Measurements from ENCODE around the gene CHAC1.

CHAC1 gene

GRCh38 chr15:40990080-40990479 lies 36.8 kb downstream of the CHAC1 start:
- Histone ChIP-seq H3K9me2 (ENCODE audit: low read depth, low read length) (no peaks in the 10 kb centered on the region), H3K9me3 (ENCODE audit: low read length) (no peaks in the 10 kb centered on the region), H3K4me3 (ENCODE audit: low read depth, low read length, poor library complexity, severe bottlenecking) (no peak overlapping the region), H2AFZ (ENCODE audit: low read length) (no peak overlapping the region), H3K27ac (ENCODE audit: low read depth, low read length, poor library complexity, severe bottlenecking) (no peak overlapping the region), H3K27me3 (ENCODE audit: insufficient read depth, low read length) (no peaks in the 10 kb centered on the region), H3K4me1 (ENCODE audit: insufficient read depth, low read length, severe bottlenecking) (no peaks in the 10 kb centered on the region), H3F3A (ENCODE audit: insufficient read depth, low read length) (no peaks in the 10 kb centered on the region), H4K20me1 (ENCODE audit: insufficient read depth, low read length) (no peaks in the 10 kb centered on the region), H3K36me3 (ENCODE audit: insufficient read depth, low read length) (peaks cover 72% of the 10 kb centered on the region), H3K79me2 (ENCODE audit: insufficient read depth, low read length) (no peaks in the 10 kb centered on the region), H3K4me2 (ENCODE audit: low read length) (no peak overlapping the region), H3K9ac (ENCODE audit: low read length) (no peak overlapping the region)
- TF ChIP-seq EZH2 (IDR thresholded peaks at IDR 0.05; ENCODE audit: borderline replicate concordance, low read length): no peak
- TF ChIP-seq, protein P1, sequence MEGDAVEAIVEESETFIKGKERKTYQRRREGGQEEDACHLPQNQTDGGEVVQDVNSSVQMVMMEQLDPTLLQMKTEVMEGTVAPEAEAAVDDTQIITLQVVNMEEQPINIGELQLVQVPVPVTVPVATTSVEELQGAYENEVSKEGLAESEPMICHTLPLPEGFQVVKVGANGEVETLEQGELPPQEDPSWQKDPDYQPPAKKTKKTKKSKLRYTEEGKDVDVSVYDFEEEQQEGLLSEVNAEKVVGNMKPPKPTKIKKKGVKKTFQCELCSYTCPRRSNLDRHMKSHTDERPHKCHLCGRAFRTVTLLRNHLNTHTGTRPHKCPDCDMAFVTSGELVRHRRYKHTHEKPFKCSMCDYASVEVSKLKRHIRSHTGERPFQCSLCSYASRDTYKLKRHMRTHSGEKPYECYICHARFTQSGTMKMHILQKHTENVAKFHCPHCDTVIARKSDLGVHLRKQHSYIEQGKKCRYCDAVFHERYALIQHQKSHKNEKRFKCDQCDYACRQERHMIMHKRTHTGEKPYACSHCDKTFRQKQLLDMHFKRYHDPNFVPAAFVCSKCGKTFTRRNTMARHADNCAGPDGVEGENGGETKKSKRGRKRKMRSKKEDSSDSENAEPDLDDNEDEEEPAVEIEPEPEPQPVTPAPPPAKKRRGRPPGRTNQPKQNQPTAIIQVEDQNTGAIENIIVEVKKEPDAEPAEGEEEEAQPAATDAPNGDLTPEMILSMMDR (IDR thresholded peaks at IDR 0.05; ENCODE audit: low read length): no peak

- no peak overlapping the region for H3K9ac ChIP-seq (ENCODE audit: low read length)
- peaks cover 72% of the 10 kb centered on the region for H3K36me3 ChIP-seq (ENCODE audit: insufficient read depth, low read length)
- H3F3A ChIP-seq (ENCODE audit: insufficient read depth, low read length): no peaks in the 10 kb centered on the region
- no peaks in the 10 kb centered on the region for H3K79me2 ChIP-seq (ENCODE audit: insufficient read depth, low read length)
- H3K4me2 ChIP-seq (ENCODE audit: low read length): no peak overlapping the region
- no peaks in the 10 kb centered on the region for H4K20me1 ChIP-seq (ENCODE audit: insufficient read depth, low read length)
- TF ChIP-seq, protein P1 (IDR thresholded peaks at IDR 0.05; ENCODE audit: low read length): no peak
- no peak for TF ChIP-seq EZH2 (IDR thresholded peaks at IDR 0.05; ENCODE audit: borderline replicate concordance, low read length)
- no peak overlapping the region for H3K4me3 ChIP-seq (ENCODE audit: low read depth, low read length, poor library complexity, severe bottlenecking)
- H3K27ac ChIP-seq (ENCODE audit: low read depth, low read length, poor library complexity, severe bottlenecking): no peak overlapping the region
- no peaks in the 10 kb centered on the region for H3K9me2 ChIP-seq (ENCODE audit: low read depth, low read length)
- no peak overlapping the region for H2AFZ ChIP-seq (ENCODE audit: low read length)
- no peaks in the 10 kb centered on the region for H3K9me3 ChIP-seq (ENCODE audit: low read length)
- no peaks in the 10 kb centered on the region for H3K4me1 ChIP-seq (ENCODE audit: insufficient read depth, low read length, severe bottlenecking)
- no peaks in the 10 kb centered on the region for H3K27me3 ChIP-seq (ENCODE audit: insufficient read depth, low read length)
Observed at GRCh38 chr15:40990789-40991188, 37.5 kb downstream of the CHAC1 start.

- Histone ChIP-seq H3K27ac (ENCODE audit: low read depth, low read length, poor library complexity, severe bottlenecking) (no peak overlapping the region), H3K4me3 (ENCODE audit: low read depth, low read length, poor library complexity, severe bottlenecking) (no peak overlapping the region), H3K36me3 (ENCODE audit: insufficient read depth, low read length) (peaks cover 72% of the 10 kb centered on the region)
Observed at GRCh38 chr15:40991355-40991754, 38.1 kb downstream of the CHAC1 start.

More at GRCh38 chr15:40991355-40991754, 38.1 kb downstream of the CHAC1 start:
- Histone ChIP-seq H3F3A (ENCODE audit: insufficient read depth, low read length) (no peaks in the 10 kb centered on the region), H3K9ac (ENCODE audit: low read length) (no peak overlapping the region), H3K4me1 (ENCODE audit: insufficient read depth, low read length, severe bottlenecking) (no peaks in the 10 kb centered on the region), H3K9me2 (ENCODE audit: low read depth, low read length) (no peaks in the 10 kb centered on the region), H3K9me3 (ENCODE audit: low read length) (no peaks in the 10 kb centered on the region), H3K79me2 (ENCODE audit: insufficient read depth, low read length) (no peaks in the 10 kb centered on the region), H4K20me1 (ENCODE audit: insufficient read depth, low read length) (no peaks in the 10 kb centered on the region), H3K27me3 (ENCODE audit: insufficient read depth, low read length) (no peaks in the 10 kb centered on the region), H3K4me2 (ENCODE audit: low read length) (no peak overlapping the region), H2AFZ (ENCODE audit: low read length) (no peak overlapping the region)
- TF ChIP-seq EZH2 (IDR thresholded peaks at IDR 0.05; ENCODE audit: borderline replicate concordance, low read length): no peak
- TF ChIP-seq, protein P1 (IDR thresholded peaks at IDR 0.05; ENCODE audit: low read length): no peak
